GM18907 (cell line): Measurements from ENCODE around the gene CYP19A1.
"Not testable (repeated sequence)": the region's sequence is repeated elsewhere in the genome, so short reads cannot be mapped to it uniquely, and the experiment has no call there.

Source experiments
- ATAC-seq: cut with Tn5 transposase; IDR thresholded peaks from one replicate; pipeline ENCODE4 v1.9.1; 2021; ENCODE audit warnings: mild to moderate bottlenecking, moderate library complexity; ENCODE audit not compliant: unreplicated experiment

The CYP19A1 gene

GRCh38 chr15:51302480-51302879 lies 35.9 kb downstream of the CYP19A1 start:
- no peak for ATAC-seq

- ATAC-seq: no peak
These were observed 39.0 kb downstream of the CYP19A1 start for GRCh38 chr15:51299187-51300015.

GRCh38 chr15:51298620-51299019 lies 39.8 kb downstream of the CYP19A1 start:
- ATAC-seq: no peak

- ATAC-seq: no peak
These were observed 47.7 kb downstream of the CYP19A1 start for GRCh38 chr15:51290720-51291119.

- ATAC-seq: no peak
These were observed 49.1 kb downstream of the CYP19A1 start for GRCh38 chr15:51289290-51289689.

- ATAC-seq: no peak
These were observed 50.0 kb downstream of the CYP19A1 start for GRCh38 chr15:51288143-51289065.

GRCh38 chr15:51286816-51287215 lies 51.6 kb downstream of the CYP19A1 start:
- ATAC-seq: no peak

- ATAC-seq: no peak
These were observed 53.0 kb downstream of the CYP19A1 start for GRCh38 chr15:51285399-51285798.

- no peak for ATAC-seq
These were observed 53.5 kb downstream of the CYP19A1 start for GRCh38 chr15:51284871-51285270.

- ATAC-seq: no peak
These were observed 55.4 kb downstream of the CYP19A1 start for GRCh38 chr15:51283026-51283425.

GRCh38 chr15:51282241-51282640 lies 56.2 kb downstream of the CYP19A1 start:
- not testable (repeated sequence) for ATAC-seq

- ATAC-seq: no peak
These were observed 56.9 kb downstream of the CYP19A1 start for GRCh38 chr15:51281368-51281967.

GRCh38 chr15:51280838-51281237 lies 57.6 kb downstream of the CYP19A1 start:
- ATAC-seq: no peak

- ATAC-seq: no peak
These were observed 59.0 kb downstream of the CYP19A1 start for GRCh38 chr15:51279391-51279790.

- no peak for ATAC-seq
These were observed 61.3 kb downstream of the CYP19A1 start for GRCh38 chr15:51277101-51277500.

- ATAC-seq: no peak
These were observed 63.4 kb downstream of the CYP19A1 start for GRCh38 chr15:51274956-51275355.

- no peak for ATAC-seq
These were observed 67.7 kb downstream of the CYP19A1 start for GRCh38 chr15:51270706-51271105.

GRCh38 chr15:51269496-51269895 lies 68.9 kb downstream of the CYP19A1 start:
- no peak for ATAC-seq

GRCh38 chr15:51267703-51268083 lies 70.7 kb downstream of the CYP19A1 start:
- no peak for ATAC-seq

GRCh38 chr15:51267051-51267702 lies 71.2 kb downstream of the CYP19A1 start:
- ATAC-seq: no peak

- ATAC-seq: no peak
These were observed 71.7 kb downstream of the CYP19A1 start for GRCh38 chr15:51266656-51267050.
